Measurements from ENCODE around the gene ADCY4. TPM values are rescaled to one million over a fixed set of nuclear protein-coding genes. Genes with fewer than 3 reads are reported as not detected.
A peak's percentile ranks its signal among the peaks of the same experiment; 100 is the strongest.
"Not testable (repeated sequence)": the region's sequence is repeated elsewhere in the genome, so short reads cannot be mapped to it uniquely, and the experiment has no call there.

The ADCY4 gene
- total RNA-seq, 4 donors from 2014 or later, result 12.1 to 53.6 (median 26.9) TPM

- Histone ChIP-seq H3K4me3 (no peak overlapping the region), H3K9me3 (no peaks in the 10 kb centered on the region), H3K27ac (no peak overlapping the region), H3K36me3 (no peaks in the 10 kb centered on the region), H3K27me3 (no peaks in the 10 kb centered on the region), H3K4me1 (peaks cover 0 to 12% (median 6%) of the 10 kb centered on the region in 4 donors)
- no peak for TF ChIP-seq CTCF (IDR thresholded peaks at IDR 0.05)
- TF ChIP-seq POLR2A (IDR thresholded peaks at IDR 0.05), result no peak
- DNase-seq, result no peak
Observed at GRCh38 chr14:24372701-24373416, 38.0 kb upstream of the ADCY4 start.

- H3K27ac ChIP-seq, H3K27me3 ChIP-seq, H3K9me3 ChIP-seq, H3K36me3 ChIP-seq, DNase-seq, H3K4me3 ChIP-seq: not testable (repeated sequence)
- H3K4me1 ChIP-seq, result peaks cover 0 to 18% (median 8%) of the 10 kb centered on the region in 4 donors
Observed at GRCh38 chr14:24371605-24372004, 36.7 kb upstream of the ADCY4 start.

GRCh38 chr14:24370748-24371147, 35.9 kb upstream of the ADCY4 start:
- no peak for DNase-seq
- Histone ChIP-seq H3K9me3 (no peaks in the 10 kb centered on the region), H3K4me3 (no peak overlapping the region), H3K27ac (no peak overlapping the region), H3K27me3 (no peaks in the 10 kb centered on the region), H3K4me1 (peaks cover 0 to 24% (median 12%) of the 10 kb centered on the region in 4 donors), H3K36me3 (no peaks in the 10 kb centered on the region)
- TF ChIP-seq CTCF (IDR thresholded peaks at IDR 0.05) (no peak), POLR2A (IDR thresholded peaks at IDR 0.05) (no peak)

GRCh38 chr14:24369907-24370687, 35.2 kb upstream of the ADCY4 start:
- Histone ChIP-seq H3K27ac (no peak overlapping the region), H3K27me3 (no peaks in the 10 kb centered on the region), H3K4me3 (no peak overlapping the region), H3K36me3 (no peaks in the 10 kb centered on the region), H3K4me1 (peaks cover 0 to 31% (median 15%) of the 10 kb centered on the region in 4 donors), H3K9me3 (no peaks in the 10 kb centered on the region)
- TF ChIP-seq CTCF (IDR thresholded peaks at IDR 0.05) (no peak), POLR2A (IDR thresholded peaks at IDR 0.05) (no peak)
- no peak for DNase-seq

GRCh38 chr14:24369463-24369862, 34.6 kb upstream of the ADCY4 start:
- Histone ChIP-seq H3K4me1 (peaks cover 0 to 33% (median 15%) of the 10 kb centered on the region in 4 donors), H3K9me3 (no peaks in the 10 kb centered on the region), H3K27me3 (no peaks in the 10 kb centered on the region), H3K4me3 (peak overlapping the region in 1 of 4 donors; percentile 65), H3K27ac (peak overlapping the region; percentile 73 to 87 (median 80)), H3K36me3 (no peaks in the 10 kb centered on the region)
- DNase-seq, result no peak
- TF ChIP-seq CTCF (IDR thresholded peaks at IDR 0.05) (no peak), POLR2A (IDR thresholded peaks at IDR 0.05) (no peak)

Data from Peyer's patch (tissue), 4 donors.